Fibroblast of lung (primary cell): ENCODE results near the gene IQGAP2. TPM values are rescaled to one million over a fixed set of nuclear protein-coding genes. Genes with fewer than 3 reads are reported as not detected.

Experiments used
- DNase-seq, 2 donors: peaks; one replicate each; pipeline versions ENCODE4 v3.0.0 to v3.0.0-alpha.2; 2010; ENCODE audit warnings: low read depth in 2 of 2
- H2AFZ ChIP-seq: 2 replicates; pipeline ENCODE4 v1.5.1; 2012; ENCODE audit warnings: low read length, control low read depth, inconsistent platforms
- H3K27ac ChIP-seq: 2 replicates; pipeline ENCODE4 v1.5.1; 2011; ENCODE audit warnings: low read length, control low read depth; ENCODE audit not compliant: insufficient read depth
- H3K27me3 ChIP-seq: 2 replicates; pipeline ENCODE4 v1.5.1; 2011; ENCODE audit warnings: mild to moderate bottlenecking, low read length; ENCODE audit not compliant: control insufficient read depth, insufficient read depth
- H3K36me3 ChIP-seq: 2 replicates; pipeline ENCODE4 v1.5.1; 2011; ENCODE audit warnings: low read length; ENCODE audit not compliant: control insufficient read depth, insufficient read depth
- H3K4me1 ChIP-seq: 2 replicates; pipeline ENCODE4 v1.5.1; 2011; ENCODE audit warnings: low read length; ENCODE audit not compliant: control insufficient read depth, insufficient read depth; ENCODE audit errors: extremely low read depth
- H3K4me2 ChIP-seq: 2 replicates; pipeline ENCODE4 v1.5.1; 2011; ENCODE audit warnings: low read length, control low read depth; ENCODE audit not compliant: insufficient read depth; ENCODE audit errors: extremely low read depth
- H3K4me3 ChIP-seq, 4 experiments: fragments of 200-600 bp in 1 of 4; sonication (generic) in 1 of 4; replicated peaks in 1 of 4; 2 replicates each; pipeline ENCODE4 v1.5.1; 2011 to 2016; ENCODE audit warnings: low read length in 4 of 4, low read depth in 3 of 4, mild to moderate bottlenecking in 3 of 4, control low read depth in 2 of 4, inconsistent platforms in 1 of 4, mixed read lengths in 1 of 4; ENCODE audit not compliant: insufficient read depth in 1 of 4; ENCODE audit errors: control extremely low read depth in 1 of 4
- H3K79me2 ChIP-seq: 2 replicates; pipeline ENCODE4 v1.5.1; 2012; ENCODE audit warnings: mild to moderate bottlenecking, low read length, inconsistent platforms; ENCODE audit not compliant: control insufficient read depth, insufficient read depth
- H3K9ac ChIP-seq: 2 replicates; pipeline ENCODE4 v1.5.1; 2011; ENCODE audit warnings: mild to moderate bottlenecking, low read length, control low read depth; ENCODE audit not compliant: insufficient read depth
- H3K9me3 ChIP-seq: 2 replicates; pipeline ENCODE4 v1.5.1; 2012; ENCODE audit warnings: low read depth, low read length; ENCODE audit not compliant: control insufficient read depth, insufficient read depth
- H4K20me1 ChIP-seq: 2 replicates; pipeline ENCODE4 v1.5.1; 2011; ENCODE audit warnings: low read length; ENCODE audit not compliant: control insufficient read depth, insufficient read depth; ENCODE audit errors: extremely low read depth
- CTCF ChIP-seq, 2 donors: IDR thresholded peaks in 1 of 2; conservative IDR thresholded peaks in 1 of 2; 1 replicate in 1 of 2; 2 replicates in 1 of 2; pipeline ENCODE4 v1.5.1; 2011 to 2012; ENCODE audit warnings: low read length in 2 of 2, control low read depth in 1 of 2, inconsistent platforms in 1 of 2, low read depth in 1 of 2, mild to moderate bottlenecking in 1 of 2
- EZH2 ChIP-seq: IDR thresholded peaks from 2 replicates; pipeline ENCODE4 v1.5.1; 2012; ENCODE audit warnings: low read length, control low read depth, mild to moderate bottlenecking; ENCODE audit errors: missing control alignments
- polyA plus RNA-seq, 2 donors: library from polyadenylated mRNA; depleted of rRNA in 1 of 2; stranded (reverse) in 1 of 2; unstranded in 1 of 2; fragments of >200 nt; gene quantifications; 2 replicates each; pipeline ENCODE4 v1.2.1, GENCODE V29; 2011 to 2012; ENCODE audit warnings: missing spikeins in 1 of 2
- total RNA-seq: library from RNA; depleted of rRNA; stranded (reverse); fragments of >200 nt; gene quantifications from 2 replicates; pipeline ENCODE4 v1.2.1, GENCODE V29; 2014

Gene IQGAP2
- total and polyA plus RNA-seq, 2 donors (not counting 1 experiment from before 2014, with no cell fraction given) = 5.1 to 7.9 TPM

DNA sequence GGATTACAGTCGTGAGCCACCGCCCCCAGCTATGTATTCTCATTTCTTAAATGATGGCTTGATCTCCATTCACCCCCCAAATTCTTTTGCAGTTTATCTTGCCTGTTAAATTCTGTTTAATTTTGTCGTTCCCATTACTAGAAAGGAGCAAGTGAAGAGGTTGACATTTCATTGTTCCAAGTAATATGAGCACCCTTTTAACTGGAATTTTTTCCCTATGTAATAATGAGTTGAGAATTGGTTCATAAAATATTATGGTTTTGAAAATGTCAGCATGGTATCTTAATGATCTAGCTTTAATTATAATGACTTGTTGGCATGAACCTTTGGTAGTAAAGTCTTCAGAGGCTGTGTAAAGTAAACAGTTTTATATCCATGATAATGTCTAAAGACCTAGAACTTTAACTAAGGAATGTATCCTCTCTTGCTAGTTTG, 182.7 kb downstream of the IQGAP2 start:
- H3K79me2 ChIP-seq = no peaks in the 10 kb centered on the region
- no peak overlapping the region for H3K27ac ChIP-seq
- no peaks in the 10 kb centered on the region for H3K4me1 ChIP-seq
- no peaks in the 10 kb centered on the region for H3K36me3 ChIP-seq
- no peak overlapping the region for H3K9ac ChIP-seq
- TF ChIP-seq CTCF (conservative IDR thresholded peaks at IDR 0.05 in 1 of 2, IDR thresholded peaks at IDR 0.05 in 1 of 2; ENCODE audit: low read depth in 1 of 2, low read length in 2 of 2) = no peak
- no peak for TF ChIP-seq EZH2
- H3K4me3 ChIP-seq = no peak overlapping the region
- no peaks in the 10 kb centered on the region for H4K20me1 ChIP-seq
- no peaks in the 10 kb centered on the region for H3K9me3 ChIP-seq
- no peak for DNase-seq
- peaks cover 2% of the 10 kb centered on the region for H3K27me3 ChIP-seq
- H3K4me2 ChIP-seq = no peak overlapping the region
- no peak overlapping the region for H2AFZ ChIP-seq

- no peaks in the 10 kb centered on the region for H4K20me1 ChIP-seq
- peaks cover 2% of the 10 kb centered on the region for H3K27me3 ChIP-seq
- no peaks in the 10 kb centered on the region for H3K4me1 ChIP-seq
- H3K4me3 ChIP-seq = no peak overlapping the region
- no peak overlapping the region for H3K4me2 ChIP-seq
- H3K27ac ChIP-seq = no peak overlapping the region
- H3K36me3 ChIP-seq = no peaks in the 10 kb centered on the region
- H3K9me3 ChIP-seq = no peaks in the 10 kb centered on the region
- no peak for DNase-seq
- H3K9ac ChIP-seq = no peak overlapping the region
- no peaks in the 10 kb centered on the region for H3K79me2 ChIP-seq
- no peak overlapping the region for H2AFZ ChIP-seq
- TF ChIP-seq EZH2 (no peak), CTCF (conservative IDR thresholded peaks at IDR 0.05 in 1 of 2, IDR thresholded peaks at IDR 0.05 in 1 of 2; ENCODE audit: low read depth in 1 of 2, low read length in 2 of 2) (no peak)
Measured at GRCh38 chr5:76586531-76586930, 183.4 kb downstream of the IQGAP2 start.

DNA sequence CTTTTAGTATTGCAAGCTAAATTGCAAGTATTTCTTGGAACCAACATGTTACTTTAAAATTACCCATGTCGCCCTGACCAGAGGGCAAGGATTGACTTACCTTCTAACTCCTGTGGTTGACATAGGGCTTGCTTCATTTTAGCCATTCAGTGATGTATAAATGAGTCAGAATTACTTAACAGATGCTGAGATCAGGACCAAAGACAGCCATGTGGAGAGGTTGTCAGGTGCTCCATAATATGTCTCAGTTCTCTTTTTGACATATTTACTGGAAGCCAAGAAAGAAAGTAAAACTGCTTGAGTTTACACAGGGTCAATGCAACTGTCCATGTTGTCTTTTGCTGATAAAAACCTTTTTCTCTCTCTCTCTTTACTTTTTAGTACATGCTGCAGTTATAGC, 186.9 kb downstream of the IQGAP2 start:
- Histone ChIP-seq H3K9me3 (no peaks in the 10 kb centered on the region), H3K9ac (no peak overlapping the region), H3K4me1 (no peaks in the 10 kb centered on the region), H3K4me2 (no peak overlapping the region), H2AFZ (no peak overlapping the region), H3K27me3 (peaks cover 11% of the 10 kb centered on the region), H4K20me1 (no peaks in the 10 kb centered on the region), H3K4me3 (no peak overlapping the region), H3K36me3 (no peaks in the 10 kb centered on the region), H3K27ac (no peak overlapping the region), H3K79me2 (no peaks in the 10 kb centered on the region)
- no peak for DNase-seq
- no peak for TF ChIP-seq CTCF (conservative IDR thresholded peaks at IDR 0.05 in 1 of 2, IDR thresholded peaks at IDR 0.05 in 1 of 2; ENCODE audit: low read depth in 1 of 2, low read length in 2 of 2)
- TF ChIP-seq EZH2 = no peak
